Keratinocyte (primary cell): ENCODE measurements around the gene ROBO2.

Source experiments
- EZH2 ChIP-seq: IDR thresholded peaks from one replicate; pipeline ENCODE4 v1.6.1; 2012; ENCODE audit warnings: inconsistent platforms, mild to moderate bottlenecking, low read length, moderate library complexity
- TF ChIP-seq, protein P1 (sequence below), 3 experiments: IDR thresholded peaks in 1 of 3; conservative IDR thresholded peaks in 1 of 3; optimal IDR thresholded peaks in 1 of 3; 2 replicates in 2 of 3; 3 replicates in 1 of 3; pipeline versions ENCODE3 to v1.5.1; 2011; ENCODE audit warnings: low read length in 3 of 3, mild to moderate bottlenecking in 3 of 3, moderate library complexity in 2 of 3, control low read depth in 1 of 3, inconsistent platforms in 1 of 3; ENCODE audit not compliant: insufficient read depth in 2 of 3; ENCODE audit errors: extremely low read depth in 1 of 3

DNA sequence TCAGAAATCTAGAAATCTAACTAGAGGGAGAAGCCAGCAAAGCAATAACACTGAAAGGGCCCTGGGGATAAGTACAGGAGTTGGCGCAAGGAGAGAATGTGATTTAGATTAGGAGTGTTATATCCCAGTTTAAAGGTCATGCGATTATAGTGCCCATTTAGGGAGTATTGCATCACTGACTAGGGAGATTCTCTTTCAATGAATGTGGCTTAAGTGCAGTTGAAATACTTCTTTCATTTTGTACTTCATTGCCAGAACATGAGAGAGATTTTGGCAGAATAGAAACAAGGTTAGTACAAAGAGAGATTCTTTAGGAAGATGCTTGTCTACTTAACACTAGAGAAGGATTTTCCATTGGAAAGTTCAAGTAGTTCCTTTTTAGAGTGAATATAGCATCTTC is 13.9 kb downstream of the ROBO2 start:
- TF ChIP-seq, protein P1, sequence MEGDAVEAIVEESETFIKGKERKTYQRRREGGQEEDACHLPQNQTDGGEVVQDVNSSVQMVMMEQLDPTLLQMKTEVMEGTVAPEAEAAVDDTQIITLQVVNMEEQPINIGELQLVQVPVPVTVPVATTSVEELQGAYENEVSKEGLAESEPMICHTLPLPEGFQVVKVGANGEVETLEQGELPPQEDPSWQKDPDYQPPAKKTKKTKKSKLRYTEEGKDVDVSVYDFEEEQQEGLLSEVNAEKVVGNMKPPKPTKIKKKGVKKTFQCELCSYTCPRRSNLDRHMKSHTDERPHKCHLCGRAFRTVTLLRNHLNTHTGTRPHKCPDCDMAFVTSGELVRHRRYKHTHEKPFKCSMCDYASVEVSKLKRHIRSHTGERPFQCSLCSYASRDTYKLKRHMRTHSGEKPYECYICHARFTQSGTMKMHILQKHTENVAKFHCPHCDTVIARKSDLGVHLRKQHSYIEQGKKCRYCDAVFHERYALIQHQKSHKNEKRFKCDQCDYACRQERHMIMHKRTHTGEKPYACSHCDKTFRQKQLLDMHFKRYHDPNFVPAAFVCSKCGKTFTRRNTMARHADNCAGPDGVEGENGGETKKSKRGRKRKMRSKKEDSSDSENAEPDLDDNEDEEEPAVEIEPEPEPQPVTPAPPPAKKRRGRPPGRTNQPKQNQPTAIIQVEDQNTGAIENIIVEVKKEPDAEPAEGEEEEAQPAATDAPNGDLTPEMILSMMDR (optimal IDR thresholded peaks at IDR 0.05 in 1 of 3, IDR thresholded peaks at IDR 0.05 in 1 of 3, conservative IDR thresholded peaks at IDR 0.05 in 1 of 3; ENCODE audit: extremely low read depth in 1 of 3, insufficient read depth in 2 of 3, low read length in 3 of 3), result no peak
- TF ChIP-seq EZH2, result no peak
